K562 (cell line): ENCODE data around the gene ABCC5. TPM values are rescaled to one million over a fixed set of nuclear protein-coding genes. Genes with fewer than 3 reads are reported as not detected.

ENCODE experiments used
- AFF1 ChIP-seq, 2 experiments: fragments of 450-650 bp; IDR thresholded peaks; 2 replicates each; pipeline ENCODE4 v1.6.1; 2018; ENCODE audit warnings: mild to moderate bottlenecking in 2 of 2, low read depth in 1 of 2; ENCODE audit not compliant: partially characterized antibody in 2 of 2
- BRCA1 ChIP-seq, 2 experiments: fragments of 450-650 bp in 1 of 2; sonication (generic) in 1 of 2; formaldehyde crosslinking in 1 of 2; IDR thresholded peaks; 2 replicates each; pipeline versions ENCODE4 v1.5.0 to v1.6.1; 2017 to 2020; ENCODE audit warnings: mild to moderate bottlenecking in 1 of 2, missing genetic modification reagents in 1 of 2
- CREBBP ChIP-seq: IDR thresholded peaks from one replicate; pipeline ENCODE4 v1.6.1; 2012; ENCODE audit warnings: low read depth, mild to moderate bottlenecking, control low read depth, inconsistent platforms, low read length
- CTBP1 ChIP-seq: fragments of 450-650 bp; IDR thresholded peaks from 2 replicates; pipeline ENCODE4 v1.6.1; 2016; ENCODE audit warnings: borderline replicate concordance
- CTCF ChIP-seq, 3 experiments: IDR thresholded peaks in 2 of 3; conservative IDR thresholded peaks in 1 of 3; 2 replicates each; pipeline ENCODE4 v1.5.1; 2011 to 2012; ENCODE audit warnings: low read length in 3 of 3, mild to moderate bottlenecking in 3 of 3, control low read depth in 2 of 3, improper control_type of control experiment in 1 of 3, inconsistent platforms in 1 of 3, low read depth in 1 of 3, mixed read lengths in 1 of 3, moderate library complexity in 1 of 3; ENCODE audit not compliant: insufficient read depth in 2 of 3
- ERF ChIP-seq: fragments of 450-650 bp; formaldehyde crosslinking; IDR thresholded peaks from 2 replicates; pipeline ENCODE4 v1.4.0; 2020; ENCODE audit warnings: mild to moderate bottlenecking, mixed read lengths
- GMEB1 ChIP-seq: fragments of 250-450 bp; sonication (Bioruptor Pico); IDR thresholded peaks from 2 replicates; pipeline ENCODE4 v1.4.0; 2020; ENCODE audit warnings: mild to moderate bottlenecking
- HDAC8 ChIP-seq: fragments of 450-650 bp; IDR thresholded peaks from 2 replicates; pipeline ENCODE4 v1.6.1; 2016; ENCODE audit warnings: mild to moderate bottlenecking, missing genetic modification characterization, moderate library complexity, missing compliant biosample characterization
- POLR2B ChIP-seq: fragments of 450-650 bp; IDR thresholded peaks from 2 replicates; pipeline ENCODE4 v1.6.1; 2018; ENCODE audit warnings: low read depth; ENCODE audit not compliant: partially characterized antibody
- RBBP5 ChIP-seq: fragments of 200-600 bp; sonication (generic); IDR thresholded peaks from 2 replicates; pipeline ENCODE4 v1.6.1; 2012; ENCODE audit warnings: borderline replicate concordance, mild to moderate bottlenecking, low read length, control low read depth, inconsistent platforms; ENCODE audit not compliant: insufficient read depth, poor library complexity, severe bottlenecking
- RBM25 ChIP-seq: fragments of 200-400 bp; formaldehyde crosslinking; IDR thresholded peaks from 2 replicates; pipeline ENCODE4 v1.6.1; 2018; ENCODE audit warnings: low read length, low read depth, moderate library complexity; ENCODE audit not compliant: severe bottlenecking
- RFX5 ChIP-seq: IDR thresholded peaks from 2 replicates; pipeline ENCODE4 v1.6.1; 2011; ENCODE audit warnings: low read depth, mild to moderate bottlenecking, improper control_type of control experiment, low read length
- SRSF3 ChIP-seq: fragments of 200-400 bp; formaldehyde crosslinking; IDR thresholded peaks from 2 replicates; pipeline ENCODE4 v1.6.1; 2016; ENCODE audit warnings: mild to moderate bottlenecking, low read length, moderate library complexity; ENCODE audit not compliant: insufficient read depth
- STAT5B ChIP-seq: fragments of 250-450 bp; sonication (Bioruptor Pico); IDR thresholded peaks from 2 replicates; pipeline ENCODE4 v1.8.0; 2021; ENCODE audit warnings: mild to moderate bottlenecking, inconsistent platforms
- ZBTB33 ChIP-seq: sonication (generic); formaldehyde crosslinking; IDR thresholded peaks from 2 replicates; pipeline ENCODE4 v1.8.1; 2023; ENCODE audit warnings: mild to moderate bottlenecking, missing genetic modification reagents
- ZNF324 ChIP-seq: fragments of 250-450 bp; sonication (Bioruptor Pico); IDR thresholded peaks from 2 replicates; pipeline ENCODE4 v1.4.0; 2020; ENCODE audit warnings: mild to moderate bottlenecking
- ZNF75A ChIP-seq: fragments of 450-650 bp; formaldehyde crosslinking; IDR thresholded peaks from 2 replicates; pipeline ENCODE4 v1.4.0; 2020; ENCODE audit warnings: mild to moderate bottlenecking
- polyA plus RNA-seq, 8 experiments: library from polyadenylated mRNA; depleted of rRNA in 4 of 8; stranded (reverse) in 5 of 8; unstranded in 3 of 8; fragments of >200 nt; fragmentation: Nextera tagmentation in 2 of 8; fragmentation: Illumina TruSeq in 1 of 8; extraction: Ambion mirVana in 2 of 8; extraction: Trizol in 1 of 8; gene quantifications; 2 replicates each; pipeline versions ENCODE4 v1.2.1 to v1.2.3, GENCODE V29; 2011 to 2014; ENCODE audit warnings: inconsistent platforms in 1 of 8, missing spikeins in 1 of 8
- total RNA-seq, 7 experiments: library from RNA; depleted of rRNA in 6 of 7; stranded (reverse); fragments of >200 nt in 6 of 7; fragmentation: Illumina TruSeq in 2 of 7; extraction: Trizol in 2 of 7; gene quantifications; 2 replicates each; pipeline versions ENCODE4 v1.2.1 to v1.2.3, GENCODE V29; 2011 to 2021; ENCODE audit warnings: low replicate concordance in 1 of 7

ABCC5 gene
- total and polyA plus RNA-seq, 9 of the 15 experiments (the other 6 are each of a cell fraction or from before 2014, with no cell fraction given) = 22.0 to 53.0 (median 41.9) TPM

GRCh38 chr3:184017672-184018423 is at the start of gene ABCC5 (continued):
- TF ChIP-seq AFF1 (IDR thresholded peaks at IDR 0.05; ENCODE audit: low read depth in 1 of 2, partially characterized antibody in 2 of 2) (peak; percentile 35 to 95), CTCF (IDR thresholded peaks at IDR 0.05 in 2 of 3, conservative IDR thresholded peaks at IDR 0.05 in 1 of 3; ENCODE audit: insufficient read depth in 2 of 3, low read depth in 1 of 3, low read length in 3 of 3) (0 out of 6 replicates have a peak, but pooled peaks of 1 of the 3 experiments have one; percentile 21), ZBTB33 (CRISPR knock-in tag) (no peak; the same call in none of the 2 replicates), HDAC8 (tag) (no peak), POLR2B (peak; percentile 77), ZNF75A (no peak), ERF (no peak), GMEB1 (CRISPR knock-in tag) (no peak), RFX5 (no peak), CREBBP (no peak), STAT5B (CRISPR knock-in tag) (no peak), ZNF324 (CRISPR knock-in tag) (no peak), BRCA1 (IDR thresholded peaks at IDR 0.05) (no peak), BRCA1 (CRISPR knock-in tag; IDR thresholded peaks at IDR 0.05) (no peak; the same call in 1 of the 2 replicates), RBM25 (no peak), SRSF3 (no peak), RBBP5 (peak; percentile 9), CTBP1 (peak; percentile 73; the same call in 1 of the 2 replicates)
